RWPE1 (cell line): ENCODE measurements around the gene NRDC.

ENCODE experiments used
- CTCF ChIA-PET: fragments of 350-600 bp; sonication (Branson Sonifier 250); formaldehyde crosslinking; extraction: SDS; loops from one replicate; lab custom pipeline; 2021; lab: Yijun Ruan, JAX
- POLR2A ChIA-PET: fragments of 400-600 bp; formaldehyde crosslinking; extraction: SDS; loops from one replicate; lab custom pipeline; 2020; ENCODE audit warnings: antibody characterized with exemption; ENCODE audit not compliant: low non-redundant PET; lab: Yijun Ruan, JAX
- DNase-seq: peaks from one replicate; pipeline ENCODE4 v3.0.0; 2012; ENCODE audit warnings: low spot score
- H3K27ac ChIP-seq: fragments of 450-650 bp; 2 replicates; pipeline ENCODE4 v1.5.1; 2017
- TF ChIP-seq, protein P1 (sequence below): fragments of 450-650 bp; conservative IDR thresholded peaks from 2 replicates; pipeline ENCODE4 v1.5.1; 2017; ENCODE audit warnings: low read depth, mild to moderate bottlenecking

NRDC gene

GRCh38 chr1:51871351-51871975 is 7.1 kb downstream of the NRDC start:
- TF ChIP-seq, protein P1, sequence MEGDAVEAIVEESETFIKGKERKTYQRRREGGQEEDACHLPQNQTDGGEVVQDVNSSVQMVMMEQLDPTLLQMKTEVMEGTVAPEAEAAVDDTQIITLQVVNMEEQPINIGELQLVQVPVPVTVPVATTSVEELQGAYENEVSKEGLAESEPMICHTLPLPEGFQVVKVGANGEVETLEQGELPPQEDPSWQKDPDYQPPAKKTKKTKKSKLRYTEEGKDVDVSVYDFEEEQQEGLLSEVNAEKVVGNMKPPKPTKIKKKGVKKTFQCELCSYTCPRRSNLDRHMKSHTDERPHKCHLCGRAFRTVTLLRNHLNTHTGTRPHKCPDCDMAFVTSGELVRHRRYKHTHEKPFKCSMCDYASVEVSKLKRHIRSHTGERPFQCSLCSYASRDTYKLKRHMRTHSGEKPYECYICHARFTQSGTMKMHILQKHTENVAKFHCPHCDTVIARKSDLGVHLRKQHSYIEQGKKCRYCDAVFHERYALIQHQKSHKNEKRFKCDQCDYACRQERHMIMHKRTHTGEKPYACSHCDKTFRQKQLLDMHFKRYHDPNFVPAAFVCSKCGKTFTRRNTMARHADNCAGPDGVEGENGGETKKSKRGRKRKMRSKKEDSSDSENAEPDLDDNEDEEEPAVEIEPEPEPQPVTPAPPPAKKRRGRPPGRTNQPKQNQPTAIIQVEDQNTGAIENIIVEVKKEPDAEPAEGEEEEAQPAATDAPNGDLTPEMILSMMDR: no peak
- DNase-seq: no peak
- ChIA-PET POLR2A (interaction anchor here (0.6 kb wide), 1 partner anchor 246 kb away, joined by 7 read pairs; no protein-coding TSS in a partner anchor), CTCF (no interaction called here)
- H3K27ac ChIP-seq: peak overlapping the region; percentile 59

DNA sequence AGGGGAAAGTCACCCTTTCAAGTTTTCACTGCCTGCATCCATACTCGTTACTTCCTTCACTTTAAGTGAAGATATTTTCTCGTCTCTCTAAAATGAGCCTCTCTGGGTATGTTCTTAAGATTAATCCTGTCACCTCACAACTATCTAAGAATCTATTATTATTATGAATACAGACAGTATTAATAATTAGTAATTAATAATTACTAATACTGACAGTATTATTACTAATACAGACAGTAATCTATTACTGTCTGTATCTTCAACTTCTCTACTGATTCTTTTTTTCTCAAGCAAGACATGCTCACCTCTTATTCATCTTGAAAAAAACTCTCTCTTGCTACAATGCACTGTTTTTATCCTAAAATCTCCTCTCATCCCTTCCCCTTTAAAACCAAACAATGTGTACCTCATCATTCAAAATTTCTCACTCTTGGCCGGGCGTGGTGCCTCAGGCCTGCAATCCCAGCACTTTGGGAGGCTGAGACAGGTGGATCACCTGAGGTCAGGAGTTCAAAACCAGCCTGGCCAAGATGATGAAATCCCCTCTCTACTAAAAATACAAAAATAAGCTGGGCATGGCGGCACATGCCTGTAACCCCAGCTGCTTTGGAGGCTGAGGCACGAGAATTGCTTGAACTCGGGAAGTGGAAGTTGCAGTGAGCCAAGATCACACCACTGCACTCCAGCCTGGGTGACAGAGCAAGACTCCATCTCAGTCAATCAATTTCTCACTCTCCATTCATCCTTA is 7.8 kb downstream of the NRDC start:
- ChIA-PET CTCF (no interaction called here), POLR2A (no interaction called here)
- DNase-seq: no peak
- H3K27ac ChIP-seq: peak overlapping the region; percentile 59
- TF ChIP-seq, protein P1: no peak

DNA sequence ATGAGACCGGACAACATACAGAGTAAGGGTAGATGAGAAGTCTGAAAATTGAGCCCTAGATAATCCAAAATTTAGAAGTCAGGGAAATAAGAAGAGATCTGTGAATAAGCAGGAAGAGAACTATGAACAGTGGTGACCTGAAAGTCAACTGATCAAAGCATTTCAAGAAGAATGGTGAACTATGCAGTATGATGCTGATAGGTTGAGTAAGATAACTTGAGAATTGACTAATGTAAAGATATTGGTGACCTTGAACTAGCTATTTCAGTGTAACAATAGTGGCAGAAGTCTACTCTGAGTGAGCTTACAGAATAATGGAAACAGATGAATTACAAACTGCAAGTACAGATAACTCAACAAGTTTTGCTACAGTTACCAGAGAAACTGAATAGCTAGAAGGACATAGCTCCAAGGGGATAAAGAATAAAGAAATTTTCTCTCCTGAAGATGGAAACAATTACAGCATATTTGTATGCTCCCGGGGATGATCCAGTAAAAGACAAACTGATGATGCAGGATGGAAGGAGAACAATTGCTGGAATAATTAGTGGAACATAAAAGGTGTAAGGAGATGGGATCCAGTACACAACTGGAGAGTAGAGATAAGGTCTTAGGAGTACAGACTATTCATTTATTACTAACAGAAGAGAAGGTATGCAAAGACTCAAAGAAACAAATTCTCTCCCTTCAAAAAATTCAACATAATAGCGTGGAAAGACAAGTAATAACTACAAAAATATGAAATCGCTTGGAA is 10.9 kb downstream of the NRDC start:
- DNase-seq: no peak
- H3K27ac ChIP-seq: no peak overlapping the region
- TF ChIP-seq, protein P1: no peak
- ChIA-PET POLR2A (no interaction called here), CTCF (interaction anchor here (0.6 kb wide), 1 partner anchor 181 kb away, joined by 4 read pairs; no protein-coding TSS in a partner anchor)

GRCh38 chr1:51863384-51863783 is 15.1 kb downstream of the NRDC start:
- H3K27ac ChIP-seq: no peak overlapping the region
- TF ChIP-seq, protein P1: no peak
- ChIA-PET POLR2A (no interaction called here), CTCF (no interaction called here)
- DNase-seq: no peak

- H3K27ac ChIP-seq: no peak overlapping the region
- ChIA-PET POLR2A (no interaction called here), CTCF (interaction anchor here (0.5 to 0.8 kb wide), 4 partner anchors 19 to 410 kb away, joined by 3 to 4 read pairs (median 3); no protein-coding TSS in a partner anchor)
- no peak for DNase-seq
- TF ChIP-seq, protein P1: no peak
Observed at GRCh38 chr1:51861669-51862068, 16.9 kb downstream of the NRDC start.

GRCh38 chr1:51859735-51860134 is 18.8 kb downstream of the NRDC start:
- H3K27ac ChIP-seq: no peak overlapping the region
- TF ChIP-seq, protein P1: no peak
- ChIA-PET POLR2A (no interaction called here), CTCF (no interaction called here)
- no peak for DNase-seq
